SIG-M5 treated with dmso at 0.1 percent for 504 hours (cell line): ENCODE results near the gene BBS4.

Experiments used
- DNase-seq: peaks from one replicate; lab custom pipeline; 2025; ENCODE audit not compliant: unreplicated experiment; lab: John Stamatoyannopoulos, UW

The BBS4 gene

DNA sequence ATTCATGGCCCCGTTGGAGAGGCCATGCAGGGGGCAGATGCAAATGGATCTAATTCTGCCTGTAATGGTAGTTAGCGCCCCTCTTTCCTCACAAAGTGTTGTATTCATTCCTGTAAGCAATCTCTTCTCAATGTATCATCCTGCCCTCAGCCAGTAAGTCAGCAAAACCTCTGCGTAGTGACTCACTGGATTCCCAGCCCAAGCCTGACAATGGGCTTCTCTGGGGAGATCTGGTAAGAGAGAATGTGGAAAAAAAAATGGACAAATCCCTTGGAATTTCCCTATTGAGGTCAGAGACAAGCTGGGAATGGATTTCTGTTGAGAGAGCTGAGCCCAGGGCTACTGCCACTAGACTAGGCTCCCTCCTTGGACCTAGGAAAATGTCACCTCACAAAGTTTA lies 72.2 kb downstream of the BBS4 start:
- DNase-seq = no peak

DNA sequence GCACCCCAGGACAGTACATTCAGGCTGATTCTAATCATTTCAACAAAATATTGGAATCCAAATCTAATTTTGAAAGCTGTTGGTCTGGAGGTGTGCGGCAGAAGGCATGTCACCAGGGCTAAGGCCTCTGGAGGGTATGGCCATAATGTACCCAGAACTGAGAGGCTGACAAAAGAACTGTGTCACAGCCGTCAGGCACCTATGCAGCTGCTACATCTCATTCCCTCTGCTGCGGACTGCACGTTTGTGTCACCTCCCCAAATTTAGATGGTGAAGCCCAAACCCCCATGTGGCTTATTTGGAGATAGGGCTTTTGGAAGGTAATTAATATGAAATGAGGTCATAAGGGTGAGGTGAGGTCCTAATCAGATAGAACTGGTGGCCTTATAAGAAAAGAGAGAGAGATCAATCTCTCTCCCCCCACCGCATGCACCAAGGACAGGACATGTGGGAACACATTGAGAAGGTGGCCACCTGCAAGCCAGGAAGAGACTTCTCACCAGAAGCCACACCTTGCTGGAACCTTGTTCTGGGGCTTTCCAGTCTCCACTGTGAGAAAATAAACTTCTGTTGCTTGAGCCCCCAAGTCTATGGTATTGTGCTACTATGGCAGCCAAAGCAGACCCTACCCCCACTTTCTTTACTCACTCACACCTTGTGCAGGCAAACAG lies 74.7 kb downstream of the BBS4 start:
- DNase-seq = no peak

- no peak for DNase-seq
Measured at GRCh38 chr15:72764656-72765055, 78.6 kb downstream of the BBS4 start.

- no peak for DNase-seq
Measured at GRCh38 chr15:72766025-72766424, 80.0 kb downstream of the BBS4 start.

DNA sequence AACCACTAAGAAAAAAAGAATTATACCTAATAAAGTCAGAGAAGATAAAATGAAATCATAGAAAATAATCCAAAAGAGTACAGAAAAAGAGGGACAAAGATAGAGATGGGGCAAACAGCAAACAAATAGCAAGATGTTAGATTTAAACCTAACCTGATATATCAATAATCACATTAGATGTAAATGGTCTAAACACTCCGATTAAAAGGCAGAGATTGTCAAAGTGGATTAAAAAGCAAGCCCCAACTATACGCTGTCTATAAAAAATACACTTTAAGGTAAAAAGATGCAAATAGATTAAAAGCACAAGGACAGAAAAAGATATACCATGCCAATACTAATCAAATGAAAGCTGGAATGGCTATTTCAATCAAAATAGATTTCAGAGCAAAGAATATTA lies 80.8 kb downstream of the BBS4 start:
- DNase-seq = no peak

DNA sequence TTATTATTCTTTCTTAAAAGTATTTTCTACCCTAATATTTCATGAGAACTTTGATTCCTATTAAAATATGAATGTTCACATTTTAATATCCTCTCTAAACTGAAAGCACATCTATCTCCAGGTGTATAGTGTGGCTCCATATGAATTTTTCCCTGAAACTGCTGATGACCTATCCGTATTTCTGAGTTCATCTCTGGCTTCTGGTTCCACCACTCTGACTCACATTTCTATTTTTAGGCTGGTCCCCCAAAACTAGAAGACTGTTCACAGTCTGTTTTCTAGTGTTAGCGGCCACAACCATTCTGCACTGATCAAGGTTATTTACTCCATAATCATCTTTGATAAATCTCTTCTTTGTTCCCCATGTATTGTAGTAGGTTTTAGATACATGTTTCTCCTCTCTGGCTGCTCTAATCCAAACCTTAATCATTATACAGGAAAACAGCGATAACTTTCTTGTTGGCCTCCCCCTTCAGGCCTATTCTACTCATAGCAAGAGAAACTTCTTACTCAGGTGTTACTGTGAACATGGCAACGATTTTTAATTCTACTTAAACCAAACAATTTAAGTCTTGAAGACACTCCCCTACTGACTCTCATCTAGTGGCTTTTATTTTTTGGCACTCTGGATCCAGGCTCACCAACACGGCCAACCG lies 84.8 kb downstream of the BBS4 start:
- DNase-seq = no peak

- DNase-seq = no peak
Measured at GRCh38 chr15:72771329-72771725, 85.3 kb downstream of the BBS4 start.

DNA sequence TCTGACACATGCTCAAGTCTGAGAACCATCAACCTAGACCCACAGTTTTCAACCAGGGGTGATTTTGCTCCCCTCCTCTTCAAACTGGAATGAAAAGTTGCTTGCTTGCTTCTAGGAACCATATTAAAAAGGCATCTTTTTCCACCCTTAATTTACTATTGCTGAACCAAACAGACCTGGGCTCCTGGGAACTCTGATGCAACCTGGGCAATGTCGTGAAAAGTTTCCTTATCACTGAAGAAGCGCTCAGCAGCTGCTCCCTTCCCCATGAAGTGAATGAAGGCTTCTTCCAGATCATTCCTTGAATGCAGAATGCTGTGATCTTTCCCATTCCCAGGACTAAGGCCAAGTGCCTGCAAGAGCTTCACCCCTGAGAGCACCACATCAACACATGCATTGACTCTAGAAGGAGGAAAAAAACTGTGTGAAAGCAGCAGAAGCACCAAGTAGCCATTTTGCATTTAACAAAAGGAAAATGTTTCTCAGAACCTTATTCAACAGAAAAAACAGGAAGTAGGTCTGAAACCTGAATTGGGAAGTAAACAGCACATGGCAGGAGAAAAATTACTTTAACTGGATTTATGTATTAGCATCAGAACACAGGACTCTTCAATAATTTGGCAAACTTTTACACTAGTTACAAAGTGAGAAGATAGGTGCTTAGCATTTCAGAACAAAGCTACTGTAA lies 88.8 kb downstream of the BBS4 start:
- peak; percentile 44 for DNase-seq

- DNase-seq = no peak
Measured at GRCh38 chr15:72778796-72779195, 92.8 kb downstream of the BBS4 start.

DNA sequence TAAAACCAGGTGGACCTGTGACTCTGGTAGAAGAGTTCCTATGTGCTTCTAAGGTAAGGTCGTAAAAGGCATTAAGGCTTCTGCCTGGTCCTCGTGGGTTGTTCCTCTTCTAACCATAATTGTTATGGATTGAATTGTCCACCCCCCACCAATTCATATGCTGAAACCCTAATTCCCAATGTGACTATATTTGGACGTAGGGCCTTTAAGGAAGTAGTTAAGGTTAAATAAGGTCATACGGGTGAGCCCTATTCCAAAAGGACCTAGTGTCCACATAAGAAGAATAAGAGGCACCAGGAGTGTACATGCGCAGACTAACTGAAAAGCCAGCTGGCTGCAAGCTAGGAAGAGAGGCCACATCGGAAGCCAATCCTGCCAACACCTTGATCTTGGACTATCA lies 95.6 kb downstream of the BBS4 start:
- peak; percentile 10 for DNase-seq

DNA sequence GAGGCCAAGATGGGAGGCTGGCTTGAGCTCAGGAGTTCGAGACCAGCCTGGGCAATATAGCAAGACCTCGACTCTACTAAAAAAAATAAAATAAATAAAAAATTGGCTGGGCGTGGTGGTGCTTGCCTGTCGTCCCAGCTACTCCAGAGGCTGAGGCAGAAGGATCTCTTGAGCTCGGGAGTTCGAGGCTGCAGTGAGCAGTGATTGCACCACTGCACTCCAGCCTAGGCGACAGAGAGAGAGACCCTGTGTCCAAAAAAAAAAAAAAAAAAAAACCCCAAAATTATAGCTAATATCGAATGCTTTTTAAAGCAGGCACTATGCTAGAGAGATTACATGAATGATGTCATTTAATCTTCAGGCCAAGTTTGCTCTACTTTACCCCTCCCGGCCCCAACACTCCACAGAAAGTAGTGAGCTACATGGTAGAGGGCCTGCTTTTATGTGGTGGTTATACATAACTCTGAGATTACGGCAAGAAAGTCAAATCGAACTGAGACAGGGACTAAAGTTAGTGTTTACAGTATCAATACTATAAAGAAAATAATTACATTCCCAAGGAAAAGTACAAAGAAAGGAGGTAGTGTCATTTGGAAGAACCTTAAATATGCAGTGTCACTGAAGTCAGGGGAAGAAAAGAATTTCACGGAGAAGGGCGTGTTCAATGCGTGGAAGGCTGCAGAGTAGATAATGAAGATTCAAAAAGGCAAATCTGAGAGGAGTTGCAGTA lies 96.4 kb downstream of the BBS4 start:
- DNase-seq = no peak

GRCh38 chr15:72783004-72783639 lies 97.1 kb downstream of the BBS4 start:
- peak; percentile 98 for DNase-seq

- DNase-seq = peak; percentile 84
Measured at GRCh38 chr15:72783640-72784455, 97.8 kb downstream of the BBS4 start, which contains the start of gene ADPGK. ADPGK (minus strand) TSS chr15:72783758; CDS start chr15:72783691, 67 bp downstream.

DNA sequence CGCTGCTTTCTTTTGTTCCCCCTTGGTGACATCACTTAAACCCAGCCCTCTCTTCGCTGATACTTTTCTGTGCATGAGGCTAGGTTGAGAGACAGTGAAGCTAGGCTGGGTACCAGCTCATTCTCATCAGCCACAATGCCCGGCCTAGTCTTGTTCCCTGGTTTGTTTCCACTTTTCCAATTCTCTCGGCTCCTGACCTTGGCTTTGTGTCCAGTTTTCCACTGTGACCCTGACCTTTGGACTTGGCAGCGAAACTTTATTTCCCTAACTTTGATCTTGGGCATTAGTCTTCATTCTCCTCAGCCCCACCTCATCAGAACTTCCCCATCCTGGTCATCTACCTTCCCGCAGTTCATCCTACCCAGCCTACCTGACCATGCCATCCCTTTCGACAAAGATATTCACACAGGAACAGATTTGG lies 98.5 kb downstream of the BBS4 start:
- DNase-seq = no peak

DNA sequence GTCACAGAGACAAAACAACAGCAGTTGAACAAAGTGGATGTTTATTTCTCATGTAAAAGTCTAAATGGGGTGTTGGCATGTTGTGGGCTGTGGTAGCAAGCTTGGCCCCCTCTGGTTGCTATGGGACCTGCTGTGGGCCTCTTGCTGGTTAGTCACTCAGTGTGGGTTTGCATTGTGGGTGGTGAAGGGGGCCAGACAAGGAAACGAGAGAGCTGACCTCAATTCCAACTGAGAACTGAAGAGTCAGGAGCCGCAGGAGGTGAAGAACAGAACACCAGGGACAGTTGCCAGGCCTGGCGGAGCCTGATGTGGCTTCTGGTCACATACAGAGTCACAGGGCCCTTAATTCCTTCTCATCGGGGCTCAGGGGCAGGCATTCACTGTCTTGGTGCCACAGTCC lies 99.4 kb downstream of the BBS4 start:
- peak; percentile 63 for DNase-seq

GRCh38 chr15:72785841-72786240 lies 99.8 kb downstream of the BBS4 start:
- DNase-seq = no peak

DNA sequence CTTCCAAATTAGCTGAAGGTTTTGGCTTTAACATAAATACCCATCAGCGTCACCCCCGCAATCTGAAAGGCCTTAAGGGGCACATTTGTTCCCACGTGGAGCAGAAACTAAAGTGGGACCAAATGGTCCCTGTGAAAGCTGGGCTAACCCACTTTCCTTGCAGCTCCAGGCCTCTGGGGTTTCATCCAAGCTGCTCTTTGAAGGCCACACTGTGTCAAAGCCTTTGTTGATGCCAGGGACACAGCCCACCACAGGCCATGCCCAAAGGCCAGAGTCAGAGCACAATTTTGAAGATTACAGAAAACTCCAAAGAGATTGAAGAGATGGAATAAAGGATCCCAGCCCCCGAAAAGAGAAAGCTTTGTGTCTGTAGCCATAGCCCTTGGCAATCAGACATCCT lies 100.2 kb downstream of the BBS4 start:
- DNase-seq = no peak

- DNase-seq = no peak
Measured at GRCh38 chr15:72786676-72787345, 100.8 kb downstream of the BBS4 start.

DNA sequence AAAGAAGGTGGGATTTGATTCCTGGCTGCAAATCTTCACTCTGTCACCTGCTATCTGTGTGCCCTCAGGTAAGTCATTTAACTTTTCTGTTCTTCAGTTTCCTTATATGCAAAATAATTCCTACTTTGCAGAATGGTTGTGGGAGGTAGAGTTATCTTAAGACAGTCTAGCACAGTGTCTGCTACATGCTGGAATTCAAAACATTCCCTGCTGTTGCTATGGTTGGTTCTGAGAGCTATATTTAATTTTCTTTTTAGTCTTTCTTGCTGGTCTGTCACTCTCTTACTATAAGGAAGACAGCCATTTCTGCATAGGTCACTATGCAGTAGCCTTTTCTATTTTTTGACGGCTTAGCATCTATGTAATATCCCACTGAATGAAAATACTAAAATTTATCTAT lies 101.5 kb downstream of the BBS4 start:
- DNase-seq = no peak
